Kidney epithelial cell (primary cell): Measurements from ENCODE around the gene ANKZF1. TPM values are rescaled to one million over a fixed set of nuclear protein-coding genes. Genes with fewer than 3 reads are reported as not detected.

Experiments
- DNase-seq: peaks from one replicate; pipeline ENCODE4 v3.0.0-alpha.2; 2010; ENCODE audit warnings: low read depth
- H3K27me3 ChIP-seq: 2 replicates; pipeline ENCODE4 v1.6.0; 2011; ENCODE audit warnings: low read length; ENCODE audit not compliant: control insufficient read depth, insufficient read depth
- H3K36me3 ChIP-seq: 2 replicates; pipeline ENCODE4 v1.5.1; 2011; ENCODE audit warnings: low read length; ENCODE audit not compliant: control insufficient read depth, insufficient read depth
- H3K4me3 ChIP-seq: 2 replicates; pipeline ENCODE4 v1.5.1; 2011; ENCODE audit warnings: low read depth, mild to moderate bottlenecking, control low read depth, low read length
- CTCF ChIP-seq: IDR thresholded peaks from 2 replicates; pipeline ENCODE4 v1.5.1; 2011; ENCODE audit warnings: mild to moderate bottlenecking, moderate library complexity, low read length, control low read depth, inconsistent platforms; ENCODE audit not compliant: insufficient read depth, poor library complexity, severe bottlenecking
- total RNA-seq: library from RNA; depleted of rRNA; stranded (reverse); fragments of >200 nt; gene quantifications from 2 replicates; pipeline ENCODE4 v1.2.3, GENCODE V29; 2015

Gene ANKZF1
- total RNA-seq, 1 donor from 2014 or later, result 52.3 TPM

GRCh38 chr2:219271021-219271420, 41.4 kb downstream of the ANKZF1 start:
- Histone ChIP-seq H3K27me3 (no peaks in the 10 kb centered on the region), H3K36me3 (no peaks in the 10 kb centered on the region), H3K4me3 (no peak overlapping the region)
- DNase-seq, result no peak
- TF ChIP-seq CTCF, result no peak

GRCh38 chr2:219272356-219272755, 42.8 kb downstream of the ANKZF1 start:
- no peak for DNase-seq
- Histone ChIP-seq H3K36me3 (no peaks in the 10 kb centered on the region), H3K27me3 (no peaks in the 10 kb centered on the region), H3K4me3 (no peak overlapping the region)
- TF ChIP-seq CTCF, result no peak

- DNase-seq, result no peak
- TF ChIP-seq CTCF, result no peak
- Histone ChIP-seq H3K4me3 (no peak overlapping the region), H3K36me3 (no peaks in the 10 kb centered on the region), H3K27me3 (no peaks in the 10 kb centered on the region)
These were observed 43.4 kb downstream of the ANKZF1 start for GRCh38 chr2:219272995-219273394.

GRCh38 chr2:219273937-219274336, 44.3 kb downstream of the ANKZF1 start:
- DNase-seq, result peak; percentile 70
- Histone ChIP-seq H3K36me3 (no peaks in the 10 kb centered on the region), H3K4me3 (no peak overlapping the region), H3K27me3 (no peaks in the 10 kb centered on the region)
- TF ChIP-seq CTCF, result no peak

- H3K4me3 ChIP-seq, result no peak overlapping the region
- no peaks in the 10 kb centered on the region for H3K36me3 ChIP-seq
- H3K27me3 ChIP-seq, result no peaks in the 10 kb centered on the region
- TF ChIP-seq CTCF, result no peak
- peak; percentile 86 for DNase-seq
These were observed 44.8 kb downstream of the ANKZF1 start for GRCh38 chr2:219274361-219274921.

GRCh38 chr2:219277703-219278654, 48.4 kb downstream of the ANKZF1 start:
- Histone ChIP-seq H3K36me3 (no peaks in the 10 kb centered on the region), H3K27me3 (no peaks in the 10 kb centered on the region), H3K4me3 (no peak overlapping the region)
- DNase-seq, result no peak
- TF ChIP-seq CTCF, result peak; percentile 95
